Lung (tissue), 12 donors: ENCODE data around the gene TVP23C. TPM values are rescaled to one million over a fixed set of nuclear protein-coding genes. Genes with fewer than 3 reads are reported as not detected.

Experiments
- ATAC-seq: fragments of 200-7000 bp; cut with Tn5 transposase; one replicate; pipeline ENCODE4 v1.9.1; 2020; ENCODE audit warnings: moderate number of reproducible peaks; ENCODE audit not compliant: insufficient read depth, low FRiP score
- DNase-seq, 3 donors: peaks; one replicate each; pipeline ENCODE4 v3.0.0-alpha.2; 2013 to 2017
- H3K27ac ChIP-seq, 2 donors: one replicate each; pipeline ENCODE4 v1.5.1; 2013; ENCODE audit warnings: mild to moderate bottlenecking in 2 of 2, moderate library complexity in 2 of 2, control low read depth in 1 of 2, inconsistent platforms in 1 of 2, low read depth in 1 of 2, low read length in 1 of 2
- H3K27me3 ChIP-seq, 3 donors: one replicate each; pipeline ENCODE4 v1.5.1; 2013; ENCODE audit warnings: low read length in 2 of 3; ENCODE audit not compliant: control insufficient read depth in 3 of 3, insufficient read depth in 3 of 3
- H3K36me3 ChIP-seq, 4 donors: one replicate each; pipeline ENCODE4 v1.5.1; 2013; ENCODE audit warnings: low read length in 4 of 4, mild to moderate bottlenecking in 1 of 4, moderate library complexity in 1 of 4; ENCODE audit not compliant: control insufficient read depth in 4 of 4, insufficient read depth in 4 of 4
- H3K4me1 ChIP-seq, 5 donors: one replicate each; pipeline ENCODE4 v1.5.1; 2013; ENCODE audit warnings: low read length in 5 of 5, mild to moderate bottlenecking in 2 of 5, moderate library complexity in 1 of 5; ENCODE audit not compliant: control insufficient read depth in 5 of 5, insufficient read depth in 5 of 5
- H3K4me3 ChIP-seq: one replicate; pipeline ENCODE4 v1.5.1; 2013; ENCODE audit warnings: mild to moderate bottlenecking, control low read depth, moderate library complexity
- H3K9ac ChIP-seq, 2 donors: one replicate each; pipeline ENCODE4 v1.5.1; 2013; ENCODE audit warnings: low read length in 2 of 2, control low read depth in 1 of 2; ENCODE audit not compliant: insufficient read depth in 1 of 2
- H3K9me3 ChIP-seq, 4 donors: one replicate each; pipeline ENCODE4 v1.5.1; 2013; ENCODE audit warnings: low read length in 3 of 4, mild to moderate bottlenecking in 1 of 4, moderate library complexity in 1 of 4; ENCODE audit not compliant: control insufficient read depth in 4 of 4, insufficient read depth in 3 of 4
- CTCF ChIP-seq: IDR thresholded peaks from 2 replicates; pipeline ENCODE4 v1.5.1; 2012; ENCODE audit warnings: mild to moderate bottlenecking; ENCODE audit errors: control extremely low read depth, extremely low read depth
- WGBS, 2 donors: extraction: QIAGEN DNeasy Blood & Tissue Kit; methylation state at CpG; one replicate each; pipeline ENCODE4 v1.1.7; 2013; 5-methylcytosine and 5-hydroxymethylcytosine counted together
- polyA plus RNA-seq, 2 donors: library from polyadenylated mRNA; stranded (reverse); fragments of 200-250 nt; gene quantifications; one replicate each; pipeline ENCODE4 v1.2.1, GENCODE V29; 2013
- total RNA-seq, 2 donors: library from RNA; depleted of rRNA in 1 of 2; stranded (reverse); fragments of >200 nt in 1 of 2; gene quantifications; one replicate each; pipeline ENCODE4 v1.2.1, GENCODE V29; 2014 to 2021
- donor health status: control.
- donor health status: control.
- donor health status: Bipolar disorder and iron deficiency.
- donor health status: healthy.
- donor health status: DM: yes; HTN: yes; CAD: no.

TVP23C gene
- total and polyA plus RNA-seq, 4 donors = 2.7 to 80.8 (median 13.0) TPM

DNA sequence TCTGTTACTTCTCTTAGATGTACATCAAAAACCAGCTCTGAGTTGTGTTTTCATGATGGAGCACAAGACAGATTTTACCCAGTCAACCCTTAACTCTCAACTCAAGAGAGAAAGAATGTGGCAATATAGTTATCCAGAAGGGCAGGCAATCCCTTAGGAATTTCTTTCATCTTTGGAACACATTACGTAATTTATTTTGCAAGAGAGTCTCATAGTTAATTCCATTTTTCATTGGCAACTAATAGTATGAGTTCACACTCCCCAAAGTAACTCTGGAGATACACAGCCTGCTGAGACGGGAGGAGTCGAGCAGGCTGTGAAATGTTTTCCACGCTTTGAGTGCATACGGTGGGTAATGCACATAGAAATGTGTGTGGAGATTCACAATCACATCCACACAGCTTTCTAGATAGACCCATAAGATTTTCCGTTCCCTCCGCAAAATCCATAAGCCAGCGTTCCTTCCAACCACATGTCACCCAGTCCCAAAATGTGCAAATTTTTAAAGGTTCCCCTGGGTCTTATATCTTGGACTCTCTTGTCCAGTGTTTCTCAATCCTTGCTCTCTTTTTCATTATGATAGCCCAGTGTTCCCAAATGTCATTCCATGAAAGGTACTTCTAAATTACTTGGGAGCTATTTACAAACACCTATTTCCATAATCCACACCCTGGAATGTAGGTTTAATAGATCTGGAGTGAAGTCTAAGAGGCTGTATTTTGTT lies 87.5 kb downstream of the TVP23C start:
- H3K27ac ChIP-seq = peak overlapping the region in 1 of 2 donors; percentile 12
- peaks cover 0 to 1% (median 0%) of the 10 kb centered on the region in 4 donors for H3K36me3 ChIP-seq
- DNase-seq = peak in 2 of 3 donors; percentile 70 to 73
- no peak for ATAC-seq
- H3K9ac ChIP-seq = no peak overlapping the region
- WGBS, 2 donors = 78 to 88% methylated on average over 8 of the region's 8 CpGs
- H3K4me3 ChIP-seq = no peak overlapping the region
- H3K4me1 ChIP-seq = peaks cover 0 to 8% (median 3%) of the 10 kb centered on the region in 5 donors
- H3K27me3 ChIP-seq = no peaks in the 10 kb centered on the region
- TF ChIP-seq CTCF = no peak
- H3K9me3 ChIP-seq = no peaks in the 10 kb centered on the region

DNA sequence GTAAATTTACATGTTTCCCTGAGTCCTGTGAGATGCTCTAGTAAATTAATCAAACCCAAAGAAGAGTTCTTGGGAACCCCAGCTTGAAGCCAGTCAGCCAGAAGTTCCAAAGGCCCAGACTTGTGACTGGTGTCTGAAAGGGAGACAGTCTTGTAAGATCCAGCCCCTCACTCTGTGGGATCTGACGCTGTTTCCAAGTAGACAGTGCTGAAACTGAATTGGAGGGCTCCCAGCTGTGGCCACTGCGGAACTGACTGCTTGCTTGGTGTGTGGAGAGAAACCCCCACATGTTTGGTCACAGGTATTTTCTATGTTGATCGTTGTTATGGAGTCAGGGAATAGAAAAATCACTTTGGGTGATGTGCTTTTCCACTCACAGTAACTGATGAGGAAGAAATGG lies 90.4 kb downstream of the TVP23C start:
- no peaks in the 10 kb centered on the region for H3K9me3 ChIP-seq
- no peaks in the 10 kb centered on the region for H3K27me3 ChIP-seq
- peak; percentile 69 to 86 (median 77) for DNase-seq
- WGBS, 2 donors = 64 to 91% methylated on average over 3 of the region's 3 CpGs
- H3K4me1 ChIP-seq = peaks cover 0 to 8% (median 0%) of the 10 kb centered on the region in 5 donors
- no peak overlapping the region for H3K4me3 ChIP-seq
- no peak for ATAC-seq
- TF ChIP-seq CTCF = no peak
- H3K9ac ChIP-seq = no peak overlapping the region
- no peaks in the 10 kb centered on the region for H3K36me3 ChIP-seq
- H3K27ac ChIP-seq = no peak overlapping the region

GRCh38 chr17:15470536-15470935 lies 92.7 kb downstream of the TVP23C start:
- Histone ChIP-seq H3K4me1 (peaks cover 0 to 8% (median 0%) of the 10 kb centered on the region in 5 donors), H3K36me3 (no peaks in the 10 kb centered on the region), H3K27ac (no peak overlapping the region), H3K27me3 (no peaks in the 10 kb centered on the region), H3K4me3 (no peak overlapping the region), H3K9ac (no peak overlapping the region), H3K9me3 (no peaks in the 10 kb centered on the region)
- no peak for DNase-seq
- ATAC-seq = no peak
- TF ChIP-seq CTCF = no peak
- 66 to 71% methylated on average over 7 of the region's 7 CpGs for WGBS, 2 donors
